ENCODE results near the gene PLP2.
A peak's percentile ranks its signal among the peaks of the same experiment; 100 is the strongest.

Gene PLP2

DNA sequence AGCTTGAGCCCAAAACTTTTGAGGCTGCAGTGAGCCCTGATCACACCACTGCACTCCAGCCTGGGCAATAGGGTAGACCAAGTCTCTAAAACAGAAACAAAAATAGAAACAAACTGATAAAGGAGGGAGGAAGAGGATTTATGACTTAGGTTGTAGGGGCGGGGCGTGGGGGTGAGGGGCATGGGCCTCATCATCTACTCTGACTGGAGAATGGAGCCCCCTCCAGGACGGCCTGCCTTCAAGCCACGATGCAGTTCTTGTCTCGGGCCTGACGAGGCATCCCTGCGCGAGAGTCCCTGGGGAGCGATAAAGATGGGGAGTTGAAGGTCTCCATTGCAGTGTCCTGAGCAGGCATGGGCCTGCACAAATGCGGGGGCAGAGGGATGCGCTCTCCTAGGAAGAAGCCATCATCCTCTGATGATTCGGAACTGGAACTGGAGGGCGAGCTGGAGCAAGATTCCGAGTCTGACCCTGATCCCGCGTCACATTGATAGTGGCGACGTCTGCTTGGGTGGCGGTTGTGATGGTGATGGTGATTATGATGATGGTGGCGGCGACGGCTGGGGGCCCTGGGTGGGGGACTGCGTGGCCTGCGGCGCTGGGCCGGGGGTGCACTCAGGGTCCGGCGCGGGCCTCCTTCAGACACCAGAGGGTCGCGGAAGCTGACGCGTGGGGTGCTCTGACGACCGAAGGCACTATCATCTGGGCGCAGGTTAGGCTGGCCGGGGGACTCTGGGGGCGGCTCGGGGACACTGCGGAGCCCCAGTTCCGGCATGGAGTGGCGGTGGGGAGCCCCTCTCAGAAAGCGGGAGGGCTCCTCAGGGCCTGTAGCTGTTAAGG lies 4.0 kb downstream of the PLP2 start:
- no peaks in the 10 kb centered on the region for H3K27me3 ChIP-seq (ENCODE audit: insufficient read depth, low read length, poor library complexity, severe bottlenecking)
- no peaks in the 10 kb centered on the region for H3K9me3 ChIP-seq (ENCODE audit: insufficient read depth, low read depth, low read length)
- no peak overlapping the region for H2AFZ ChIP-seq (ENCODE audit: low read length)
- H3K4me3 ChIP-seq (ENCODE audit: low read length, poor library complexity, severe bottlenecking), result no peak overlapping the region
- peaks cover 19% of the 10 kb centered on the region for H3K4me1 ChIP-seq (ENCODE audit: insufficient read depth, low read length, poor library complexity, severe bottlenecking)
- H3K9ac ChIP-seq (ENCODE audit: low read depth, low read length, poor library complexity, severe bottlenecking), result no peak overlapping the region
- H3K79me2 ChIP-seq (ENCODE audit: insufficient read depth, low read length), result peaks cover 24% of the 10 kb centered on the region
- H3F3A ChIP-seq (ENCODE audit: low read depth), result no peaks in the 10 kb centered on the region
- H3K36me3 ChIP-seq (ENCODE audit: insufficient read depth, low read length), result no peaks in the 10 kb centered on the region
- no peaks in the 10 kb centered on the region for H3K9me2 ChIP-seq (replicated peaks; ENCODE audit: low read depth, low read length)
- peaks cover 15% of the 10 kb centered on the region for H4K20me1 ChIP-seq (ENCODE audit: insufficient read depth, low read length, poor library complexity, severe bottlenecking)
- TF ChIP-seq, protein P1, sequence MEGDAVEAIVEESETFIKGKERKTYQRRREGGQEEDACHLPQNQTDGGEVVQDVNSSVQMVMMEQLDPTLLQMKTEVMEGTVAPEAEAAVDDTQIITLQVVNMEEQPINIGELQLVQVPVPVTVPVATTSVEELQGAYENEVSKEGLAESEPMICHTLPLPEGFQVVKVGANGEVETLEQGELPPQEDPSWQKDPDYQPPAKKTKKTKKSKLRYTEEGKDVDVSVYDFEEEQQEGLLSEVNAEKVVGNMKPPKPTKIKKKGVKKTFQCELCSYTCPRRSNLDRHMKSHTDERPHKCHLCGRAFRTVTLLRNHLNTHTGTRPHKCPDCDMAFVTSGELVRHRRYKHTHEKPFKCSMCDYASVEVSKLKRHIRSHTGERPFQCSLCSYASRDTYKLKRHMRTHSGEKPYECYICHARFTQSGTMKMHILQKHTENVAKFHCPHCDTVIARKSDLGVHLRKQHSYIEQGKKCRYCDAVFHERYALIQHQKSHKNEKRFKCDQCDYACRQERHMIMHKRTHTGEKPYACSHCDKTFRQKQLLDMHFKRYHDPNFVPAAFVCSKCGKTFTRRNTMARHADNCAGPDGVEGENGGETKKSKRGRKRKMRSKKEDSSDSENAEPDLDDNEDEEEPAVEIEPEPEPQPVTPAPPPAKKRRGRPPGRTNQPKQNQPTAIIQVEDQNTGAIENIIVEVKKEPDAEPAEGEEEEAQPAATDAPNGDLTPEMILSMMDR (conservative IDR thresholded peaks at IDR 0.05; ENCODE audit: low read length), result peak; percentile 27; the same call in 1 of the 2 replicates
- no peak for TF ChIP-seq EZH2phosphoT487 (IDR thresholded peaks at IDR 0.05; ENCODE audit: borderline replicate concordance)
- peak overlapping the region; percentile 94 for H3K4me2 ChIP-seq (ENCODE audit: low read depth, low read length, poor library complexity, severe bottlenecking)

DNA sequence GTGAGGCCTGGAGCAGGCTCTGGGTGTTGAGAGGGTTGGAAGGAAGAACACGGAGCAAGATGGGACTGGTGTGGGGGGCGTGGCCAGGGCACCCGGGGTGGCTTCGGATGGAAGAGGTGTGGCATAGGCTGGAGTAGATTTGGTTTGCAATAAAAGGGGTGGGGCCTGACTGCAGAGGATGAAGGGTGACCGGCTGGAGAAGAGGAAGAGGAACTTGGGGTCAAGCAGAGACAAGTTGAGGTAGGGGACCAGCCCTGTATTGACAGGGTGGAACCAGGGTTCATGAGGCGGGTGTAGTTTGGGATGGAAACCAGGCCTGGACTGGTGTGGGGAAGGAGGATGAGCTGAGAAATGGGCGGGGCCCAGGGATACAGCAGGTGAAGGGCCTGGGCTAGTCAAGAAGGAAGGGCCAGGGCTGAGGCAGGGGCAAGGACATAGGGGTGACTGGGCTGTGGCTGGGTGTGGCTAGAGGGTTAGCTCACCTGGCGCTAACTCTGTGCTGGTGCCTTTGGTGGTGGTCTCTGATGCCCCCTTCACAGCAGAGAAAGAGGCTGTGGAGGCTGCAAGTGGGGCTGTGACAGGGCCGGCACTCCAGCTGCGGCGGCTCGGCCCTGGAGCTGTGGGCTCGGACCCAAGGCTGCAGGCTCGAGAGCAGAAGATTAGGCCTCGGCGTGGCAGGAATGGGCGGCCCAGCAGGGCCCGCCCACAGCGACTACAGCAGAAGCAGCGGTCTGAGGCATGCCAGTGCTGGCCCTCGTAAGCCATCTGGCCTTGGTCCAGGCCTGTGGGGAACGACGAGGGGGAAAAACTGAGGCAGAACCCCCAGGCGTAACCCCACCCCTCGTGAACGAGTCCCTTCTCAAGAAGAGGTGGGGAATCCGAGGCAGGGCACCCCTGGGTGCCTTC lies 5.0 kb downstream of the PLP2 start:
- H3K36me3 ChIP-seq (ENCODE audit: insufficient read depth, low read length), result no peaks in the 10 kb centered on the region
- H3K9me3 ChIP-seq (ENCODE audit: insufficient read depth, low read depth, low read length), result no peaks in the 10 kb centered on the region
- peaks cover 19% of the 10 kb centered on the region for H3K4me1 ChIP-seq (ENCODE audit: insufficient read depth, low read length, poor library complexity, severe bottlenecking)
- H3F3A ChIP-seq (ENCODE audit: low read depth), result no peaks in the 10 kb centered on the region
- H2AFZ ChIP-seq (ENCODE audit: low read length), result no peak overlapping the region
- no peaks in the 10 kb centered on the region for H3K27me3 ChIP-seq (ENCODE audit: insufficient read depth, low read length, poor library complexity, severe bottlenecking)
- no peaks in the 10 kb centered on the region for H3K9me2 ChIP-seq (replicated peaks; ENCODE audit: low read depth, low read length)
- H3K4me3 ChIP-seq (ENCODE audit: low read length, poor library complexity, severe bottlenecking), result no peak overlapping the region
- peaks cover 24% of the 10 kb centered on the region for H3K79me2 ChIP-seq (ENCODE audit: insufficient read depth, low read length)
- no peak overlapping the region for H3K9ac ChIP-seq (ENCODE audit: low read depth, low read length, poor library complexity, severe bottlenecking)
- TF ChIP-seq, protein P1 (conservative IDR thresholded peaks at IDR 0.05; ENCODE audit: low read length), result no peak
- TF ChIP-seq EZH2phosphoT487 (IDR thresholded peaks at IDR 0.05; ENCODE audit: borderline replicate concordance), result no peak
- no peak overlapping the region for H3K4me2 ChIP-seq (ENCODE audit: low read depth, low read length, poor library complexity, severe bottlenecking)
- H4K20me1 ChIP-seq (ENCODE audit: insufficient read depth, low read length, poor library complexity, severe bottlenecking), result peaks cover 15% of the 10 kb centered on the region

DNA sequence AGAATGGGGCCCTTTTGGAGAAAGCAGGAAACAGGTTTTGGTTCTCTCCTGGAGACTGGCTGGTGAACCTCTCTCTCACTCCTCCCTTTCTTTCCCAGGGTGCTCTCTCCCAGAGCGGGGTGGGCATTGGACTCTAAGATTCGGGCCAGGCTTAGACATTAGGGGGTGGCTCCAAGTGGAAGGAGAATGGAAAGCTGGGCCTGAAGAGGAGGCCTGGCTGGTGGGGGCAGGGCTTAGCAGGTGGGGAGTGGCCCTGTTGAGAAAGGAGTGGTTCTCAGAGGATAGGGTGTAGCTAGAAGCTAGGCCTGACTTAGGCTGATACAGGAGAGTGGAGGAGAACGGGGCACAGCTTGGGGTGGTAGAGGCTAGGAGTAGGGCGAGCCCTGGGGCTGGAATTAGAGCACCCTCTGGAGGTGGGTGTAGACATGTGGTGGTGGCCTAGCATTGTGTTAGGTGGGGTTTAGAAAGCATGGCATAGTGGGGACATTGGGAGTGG lies 5.7 kb downstream of the PLP2 start:
- Histone ChIP-seq H3K36me3 (ENCODE audit: insufficient read depth, low read length) (no peaks in the 10 kb centered on the region), H3K4me2 (ENCODE audit: low read depth, low read length, poor library complexity, severe bottlenecking) (no peak overlapping the region)

More for the DNA sequence above, 5.7 kb downstream of the PLP2 start:
- H3K27me3 ChIP-seq (ENCODE audit: insufficient read depth, low read length, poor library complexity, severe bottlenecking), result no peaks in the 10 kb centered on the region
- H2AFZ ChIP-seq (ENCODE audit: low read length), result no peak overlapping the region
- H3K79me2 ChIP-seq (ENCODE audit: insufficient read depth, low read length), result peaks cover 24% of the 10 kb centered on the region
- H3K9me2 ChIP-seq (replicated peaks; ENCODE audit: low read depth, low read length), result no peaks in the 10 kb centered on the region
- H3K4me3 ChIP-seq (ENCODE audit: low read length, poor library complexity, severe bottlenecking), result no peak overlapping the region
- no peak overlapping the region for H3K9ac ChIP-seq (ENCODE audit: low read depth, low read length, poor library complexity, severe bottlenecking)
- H4K20me1 ChIP-seq (ENCODE audit: insufficient read depth, low read length, poor library complexity, severe bottlenecking), result peaks cover 15% of the 10 kb centered on the region
- no peak for TF ChIP-seq EZH2phosphoT487 (IDR thresholded peaks at IDR 0.05; ENCODE audit: borderline replicate concordance)
- TF ChIP-seq, protein P1 (conservative IDR thresholded peaks at IDR 0.05; ENCODE audit: low read length), result peak; percentile 40
- no peaks in the 10 kb centered on the region for H3K9me3 ChIP-seq (ENCODE audit: insufficient read depth, low read depth, low read length)
- peaks cover 19% of the 10 kb centered on the region for H3K4me1 ChIP-seq (ENCODE audit: insufficient read depth, low read length, poor library complexity, severe bottlenecking)
- H3F3A ChIP-seq (ENCODE audit: low read depth), result no peaks in the 10 kb centered on the region

All from Loucy (cell line).